GM12891 (cell line): ENCODE data around the gene USP10.

Source experiments
- DNase-seq: peaks from one replicate; pipeline ENCODE4 v3.0.0; 2011; ENCODE audit warnings: low spot score; ENCODE audit not compliant: insufficient read length
- FAIRE-seq: peaks from 2 replicates; lab custom pipeline; 2011; peaks lifted over from hg19 to GRCh38; lab: Jason Lieb, UNC
- PAX5 ChIP-seq: IDR thresholded peaks from 2 replicates; pipeline ENCODE4 v1.6.1; 2011; ENCODE audit warnings: low read length, moderate library complexity, mild to moderate bottlenecking; ENCODE audit not compliant: insufficient read depth, severe bottlenecking
- POLR2A ChIP-seq: IDR thresholded peaks from 2 replicates; pipeline ENCODE4 v1.6.1; 2011; ENCODE audit warnings: low read depth, low read length, control low read depth
- POLR2AphosphoS5 ChIP-seq: IDR thresholded peaks from 2 replicates; pipeline ENCODE4 v1.6.1; 2011; ENCODE audit warnings: low read depth, low read length, control low read depth
- POU2F2 ChIP-seq: IDR thresholded peaks from 2 replicates; pipeline ENCODE4 v1.6.1; 2011; ENCODE audit warnings: low read depth, mild to moderate bottlenecking, control low read depth, low read length, moderate library complexity
- SPI1 ChIP-seq: IDR thresholded peaks from 2 replicates; pipeline ENCODE4 v1.6.1; 2011; ENCODE audit warnings: low read depth, low read length, control low read depth
- TAF1 ChIP-seq: IDR thresholded peaks from 2 replicates; pipeline ENCODE4 v1.6.1; 2011; ENCODE audit warnings: low read depth, low read length, control low read depth

USP10 gene

GRCh38 chr16:84754956-84755672, 55.3 kb downstream of the USP10 start:
- no peak for DNase-seq
- TF ChIP-seq TAF1 (no peak), POLR2A (no peak)
- FAIRE-seq: no peak

- FAIRE-seq (no peak), DNase-seq (no peak)
- TF ChIP-seq SPI1 (no peak), TAF1 (no peak), POLR2AphosphoS5 (no peak), POLR2A (no peak), PAX5 (no peak), POU2F2 (no peak)
These were observed 57.0 kb downstream of the USP10 start for GRCh38 chr16:84756830-84757229.

GRCh38 chr16:84758627-84759026, 58.8 kb downstream of the USP10 start:
- no peak for TF ChIP-seq SPI1
- TF ChIP-seq PAX5: no peak
- no peak for TF ChIP-seq POU2F2
- TF ChIP-seq TAF1: no peak
- no peak for TF ChIP-seq POLR2AphosphoS5
- no peak for TF ChIP-seq POLR2A
- FAIRE-seq (no peak), DNase-seq (no peak)

- TF ChIP-seq POU2F2 (no peak), SPI1 (no peak), PAX5 (no peak), POLR2AphosphoS5 (no peak), POLR2A (no peak), TAF1 (no peak)
- FAIRE-seq (no peak), DNase-seq (no peak)
These were observed 59.3 kb downstream of the USP10 start for GRCh38 chr16:84759061-84759460.

GRCh38 chr16:84759906-84760305, 60.1 kb downstream of the USP10 start:
- FAIRE-seq (no peak), DNase-seq (no peak)
- TF ChIP-seq POU2F2: no peak
- TF ChIP-seq SPI1: no peak
- no peak for TF ChIP-seq POLR2A
- TF ChIP-seq PAX5: no peak
- no peak for TF ChIP-seq TAF1
- no peak for TF ChIP-seq POLR2AphosphoS5

- DNase-seq: no peak
- TF ChIP-seq POU2F2 (no peak), POLR2A (no peak), TAF1 (no peak), POLR2AphosphoS5 (no peak)
- no peak for FAIRE-seq
These were observed 61.9 kb downstream of the USP10 start for GRCh38 chr16:84761448-84762368.

- DNase-seq: no peak
- TF ChIP-seq POU2F2 (no peak), TAF1 (no peak), POLR2AphosphoS5 (no peak), PAX5 (no peak)
- no peak for FAIRE-seq
These were observed 63.4 kb downstream of the USP10 start for GRCh38 chr16:84763164-84763563.

GRCh38 chr16:84763629-84764028, 63.8 kb downstream of the USP10 start:
- no peak for TF ChIP-seq POU2F2
- TF ChIP-seq POLR2AphosphoS5: no peak
- no peak for TF ChIP-seq POLR2A
- TF ChIP-seq SPI1: no peak
- no peak for TF ChIP-seq TAF1
- TF ChIP-seq PAX5: no peak
- FAIRE-seq: peak; percentile 9
- DNase-seq: no peak

- FAIRE-seq (no peak), DNase-seq (no peak)
- TF ChIP-seq POLR2AphosphoS5 (no peak), POU2F2 (no peak), TAF1 (no peak), SPI1 (no peak)
These were observed 65.2 kb downstream of the USP10 start for GRCh38 chr16:84764970-84765369.
